Measurements from ENCODE around the gene TMEM120B.

Gene TMEM120B

GRCh38 chr12:121822393-121823100, 110.0 kb downstream of the TMEM120B start:
- DNase-seq, result no peak

- no peak for DNase-seq
Measured at GRCh38 chr12:121823101-121823726, 110.7 kb downstream of the TMEM120B start.

- no peak for DNase-seq
Measured at GRCh38 chr12:121823727-121824115, 111.2 kb downstream of the TMEM120B start.

- no peak for DNase-seq
Measured at GRCh38 chr12:121825041-121825523, 112.5 kb downstream of the TMEM120B start.

GRCh38 chr12:121826318-121827150, 114.0 kb downstream of the TMEM120B start:
- DNase-seq, result no peak

- no peak for DNase-seq
Measured at GRCh38 chr12:121827351-121828099, 115.0 kb downstream of the TMEM120B start.

GRCh38 chr12:121828306-121828705, 115.8 kb downstream of the TMEM120B start:
- DNase-seq, result no peak

- DNase-seq, result no peak
Measured at GRCh38 chr12:121828826-121829225, 116.3 kb downstream of the TMEM120B start.

- DNase-seq, result no peak
Measured at GRCh38 chr12:121829250-121829918, 116.8 kb downstream of the TMEM120B start.

GRCh38 chr12:121830134-121830533, 117.6 kb downstream of the TMEM120B start:
- DNase-seq, result no peak

GRCh38 chr12:121830588-121831265, 118.2 kb downstream of the TMEM120B start:
- no peak for DNase-seq
